Adrenal gland (tissue), 12 donors: ENCODE measurements around the gene GPRC5D. TPM values are rescaled to one million over a fixed set of nuclear protein-coding genes. Genes with fewer than 3 reads are reported as not detected.

ENCODE experiments used
- DNase-seq, 7 donors: peaks; one replicate each; pipeline ENCODE4 v3.0.0-alpha.2; 2019 to 2020
- H3K27ac ChIP-seq, 5 donors: fragments of 200-600 bp; sonication (generic) in 4 of 5; 1 replicate in 3 of 5; 2 replicates in 2 of 5; pipeline versions ENCODE4 v1.5.1 to v1.8.0; 2016 to 2020; ENCODE audit warnings: mild to moderate bottlenecking in 1 of 5
- H3K27me3 ChIP-seq: fragments of 200-600 bp; 2 replicates; pipeline ENCODE4 v1.8.0; 2021
- H3K36me3 ChIP-seq, 2 donors: fragments of 200-600 bp; replicated peaks in 1 of 2; 1 replicate in 1 of 2; 2 replicates in 1 of 2; pipeline versions ENCODE4 v1.5.1 to v1.8.0; 2018 to 2022
- H3K4me1 ChIP-seq, 2 donors: fragments of 200-600 bp; replicated peaks in 1 of 2; 1 replicate in 1 of 2; 2 replicates in 1 of 2; pipeline versions ENCODE4 v1.5.1 to v1.8.0; 2018 to 2021
- H3K4me3 ChIP-seq, 4 donors: fragments of 200-600 bp; sonication (generic) in 3 of 4; one replicate each; pipeline ENCODE4 v1.5.1; 2016 to 2018
- H3K9me3 ChIP-seq, 3 donors: fragments of 200-600 bp; sonication (generic) in 1 of 3; replicated peaks in 1 of 3; 1 replicate in 2 of 3; 2 replicates in 1 of 3; pipeline versions ENCODE4 v1.5.1 to v1.8.0; 2016 to 2021
- POLR2A ChIP-seq, 2 donors: fragments of 450-650 bp; IDR thresholded peaks; one replicate each; pipeline ENCODE4 v1.6.1; 2017; ENCODE audit warnings: antibody characterized with exemption in 2 of 2, mild to moderate bottlenecking in 2 of 2, moderate library complexity in 1 of 2
- WGBS, 4 donors: extraction: QIAGEN DNeasy Blood & Tissue Kit in 2 of 4; methylation state at CpG; one replicate each; pipeline versions ENCODE4 v1.1.5 to v1.1.7; 2013 to 2017; 5-methylcytosine and 5-hydroxymethylcytosine counted together
- intact Hi-C, 2 donors: fragments of 100-400 bp; cut with DNase I; formaldehyde crosslinking; loops; one replicate each; pipeline versions ENCODE4 v1.14.1 to v1.15.0; 2022 to 2023
- polyA plus RNA-seq, 3 donors: library from polyadenylated mRNA; stranded (reverse); fragments of 200-250 nt in 2 of 3; fragments of 350-450 nt in 1 of 3; fragmentation: Illumina TruSeq in 1 of 3; extraction: RNeasy Lipid Tissue Mini Kit (QIAGEN cat#74804) in 1 of 3; gene quantifications; one replicate each; pipeline ENCODE4 v1.2.3, GENCODE V29; 2013 to 2014
- total RNA-seq, 9 donors: library from RNA; depleted of rRNA in 4 of 9; stranded (reverse); fragments of >200 nt in 4 of 9; fragments of 120-200 nt in 1 of 9; fragmentation: NEBNext Ultra II Directional in 1 of 9; extraction: Animal tissue kit (Norgen Biotek cat#: 25700) in 1 of 9; gene quantifications; one replicate each; pipeline versions ENCODE4 v1.1.0 to v1.2.4, GENCODE V29; 2013 to 2023
- TF ChIP-seq, protein P1 (sequence below), 6 experiments: fragments of 450-650 bp in 4 of 6; fragments of 200-600 bp in 2 of 6; sonication (generic) in 1 of 6; IDR thresholded peaks; 1 replicate in 5 of 6; 2 replicates in 1 of 6; pipeline versions ENCODE4 v1.5.1 to v1.8.0; 2016 to 2021; ENCODE audit warnings: antibody characterized with exemption in 6 of 6, mild to moderate bottlenecking in 2 of 6, moderate library complexity in 1 of 6
- donor health status: healthy with polysubstance abuse.
- donor health status: Bipolar disorder and iron deficiency.
- donor health status: DM: yes; HTN: yes; CAD: no.
- donor health status: DM: no; HTN: no; CAD: no.
- donor health status: DM: no; HTN: no; CAD: no.
- donor health status: DM: yes; HTN: yes; CAD: no.

GPRC5D gene
- total and polyA plus RNA-seq, 12 donors = 0.17 to 0.40 TPM; not detected in 10

DNA sequence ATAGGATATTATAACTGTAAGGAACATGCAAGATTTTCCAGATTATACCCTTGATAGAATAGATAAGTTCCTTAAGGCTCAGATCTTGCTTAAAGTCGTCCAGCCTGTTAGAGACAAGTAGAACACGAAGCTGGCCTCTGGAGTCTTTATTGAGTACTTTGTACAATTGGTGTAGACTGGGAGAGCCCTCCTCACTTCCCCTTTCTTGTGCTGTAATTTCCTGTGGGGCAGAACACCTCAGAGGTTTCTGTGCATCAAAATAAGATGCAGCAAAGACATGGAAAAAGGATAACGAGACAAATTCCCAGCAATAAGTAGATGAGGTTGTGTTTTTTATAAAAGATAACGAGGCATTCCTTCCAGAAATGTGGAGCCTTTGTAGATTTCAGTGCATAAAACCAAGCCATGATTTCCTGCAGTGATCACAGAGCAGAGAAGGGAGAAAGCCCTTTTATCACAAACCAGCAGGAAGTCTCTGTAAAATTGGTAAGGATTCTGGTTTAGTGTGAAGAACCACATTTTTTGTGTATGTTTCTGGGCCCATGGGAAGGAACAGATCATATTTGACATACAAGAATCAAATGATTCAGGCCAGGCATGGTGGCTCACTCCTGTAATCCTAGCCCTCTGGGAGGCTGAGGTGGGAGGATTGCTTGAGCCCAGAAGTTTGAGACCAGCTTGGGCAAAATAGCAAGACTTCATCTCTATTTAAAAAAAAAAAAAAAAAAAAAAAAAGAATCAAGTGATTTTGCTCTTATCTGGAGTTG, 42.6 kb downstream of the GPRC5D start:
- no peaks in the 10 kb centered on the region for H3K36me3 ChIP-seq
- peak overlapping the region in 1 of 5 donors; percentile 50 for H3K27ac ChIP-seq
- WGBS, 4 donors = 61 to 71% (median 67%) methylated on average over 4 of the region's 4 CpGs
- no peak for DNase-seq
- H3K9me3 ChIP-seq = no peaks in the 10 kb centered on the region
- no peaks in the 10 kb centered on the region for H3K27me3 ChIP-seq
- no peak for TF ChIP-seq POLR2A (IDR thresholded peaks at IDR 0.05)
- TF ChIP-seq, protein P1, sequence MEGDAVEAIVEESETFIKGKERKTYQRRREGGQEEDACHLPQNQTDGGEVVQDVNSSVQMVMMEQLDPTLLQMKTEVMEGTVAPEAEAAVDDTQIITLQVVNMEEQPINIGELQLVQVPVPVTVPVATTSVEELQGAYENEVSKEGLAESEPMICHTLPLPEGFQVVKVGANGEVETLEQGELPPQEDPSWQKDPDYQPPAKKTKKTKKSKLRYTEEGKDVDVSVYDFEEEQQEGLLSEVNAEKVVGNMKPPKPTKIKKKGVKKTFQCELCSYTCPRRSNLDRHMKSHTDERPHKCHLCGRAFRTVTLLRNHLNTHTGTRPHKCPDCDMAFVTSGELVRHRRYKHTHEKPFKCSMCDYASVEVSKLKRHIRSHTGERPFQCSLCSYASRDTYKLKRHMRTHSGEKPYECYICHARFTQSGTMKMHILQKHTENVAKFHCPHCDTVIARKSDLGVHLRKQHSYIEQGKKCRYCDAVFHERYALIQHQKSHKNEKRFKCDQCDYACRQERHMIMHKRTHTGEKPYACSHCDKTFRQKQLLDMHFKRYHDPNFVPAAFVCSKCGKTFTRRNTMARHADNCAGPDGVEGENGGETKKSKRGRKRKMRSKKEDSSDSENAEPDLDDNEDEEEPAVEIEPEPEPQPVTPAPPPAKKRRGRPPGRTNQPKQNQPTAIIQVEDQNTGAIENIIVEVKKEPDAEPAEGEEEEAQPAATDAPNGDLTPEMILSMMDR (IDR thresholded peaks at IDR 0.05) = no peak
- no peak overlapping the region for H3K4me3 ChIP-seq
- peaks cover 7 to 14% of the 10 kb centered on the region in 2 donors for H3K4me1 ChIP-seq
- intact Hi-C loops = no loop called here

DNA sequence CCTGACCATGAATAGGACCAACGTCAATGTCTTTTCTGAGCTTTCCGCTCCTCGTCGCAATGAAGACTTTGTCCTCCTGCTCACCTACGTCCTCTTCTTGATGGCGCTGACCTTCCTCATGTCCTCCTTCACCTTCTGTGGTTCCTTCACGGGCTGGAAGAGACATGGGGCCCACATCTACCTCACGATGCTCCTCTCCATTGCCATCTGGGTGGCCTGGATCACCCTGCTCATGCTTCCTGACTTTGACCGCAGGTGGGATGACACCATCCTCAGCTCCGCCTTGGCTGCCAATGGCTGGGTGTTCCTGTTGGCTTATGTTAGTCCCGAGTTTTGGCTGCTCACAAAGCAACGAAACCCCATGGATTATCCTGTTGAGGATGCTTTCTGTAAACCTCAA, 43.3 kb downstream of the GPRC5D start:
- H3K9me3 ChIP-seq = no peaks in the 10 kb centered on the region
- H3K4me1 ChIP-seq = peaks cover 7 to 14% of the 10 kb centered on the region in 2 donors
- H3K36me3 ChIP-seq = no peaks in the 10 kb centered on the region
- H3K27ac ChIP-seq = no peak overlapping the region
- intact Hi-C loops = no loop called here
- no peaks in the 10 kb centered on the region for H3K27me3 ChIP-seq
- no peak for TF ChIP-seq POLR2A (IDR thresholded peaks at IDR 0.05)
- TF ChIP-seq, protein P1 (IDR thresholded peaks at IDR 0.05) = no peak
- 94 to 98% (median 96%) methylated on average over 12 of the region's 12 CpGs for WGBS, 4 donors
- no peak overlapping the region for H3K4me3 ChIP-seq
- DNase-seq = no peak

DNA sequence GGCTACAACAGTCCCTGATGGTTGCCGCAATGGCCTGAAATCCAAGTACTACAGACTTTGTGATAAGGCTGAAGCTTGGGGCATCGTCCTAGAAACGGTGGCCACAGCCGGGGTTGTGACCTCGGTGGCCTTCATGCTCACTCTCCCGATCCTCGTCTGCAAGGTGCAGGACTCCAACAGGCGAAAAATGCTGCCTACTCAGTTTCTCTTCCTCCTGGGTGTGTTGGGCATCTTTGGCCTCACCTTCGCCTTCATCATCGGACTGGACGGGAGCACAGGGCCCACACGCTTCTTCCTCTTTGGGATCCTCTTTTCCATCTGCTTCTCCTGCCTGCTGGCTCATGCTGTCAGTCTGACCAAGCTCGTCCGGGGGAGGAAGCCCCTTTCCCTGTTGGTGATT, 43.7 kb downstream of the GPRC5D start:
- WGBS, 4 donors = 85 to 93% (median 89%) methylated on average over 13 to 14 of the region's 14 CpGs
- Histone ChIP-seq H3K36me3 (no peaks in the 10 kb centered on the region), H3K27me3 (no peaks in the 10 kb centered on the region), H3K4me3 (no peak overlapping the region), H3K4me1 (peaks cover 7 to 19% of the 10 kb centered on the region in 2 donors), H3K9me3 (no peaks in the 10 kb centered on the region), H3K27ac (no peak overlapping the region)
- no peak for DNase-seq
- TF ChIP-seq POLR2A (IDR thresholded peaks at IDR 0.05) = no peak
- TF ChIP-seq, protein P1 (IDR thresholded peaks at IDR 0.05) = no peak
- intact Hi-C loops = no loop called here

DNA sequence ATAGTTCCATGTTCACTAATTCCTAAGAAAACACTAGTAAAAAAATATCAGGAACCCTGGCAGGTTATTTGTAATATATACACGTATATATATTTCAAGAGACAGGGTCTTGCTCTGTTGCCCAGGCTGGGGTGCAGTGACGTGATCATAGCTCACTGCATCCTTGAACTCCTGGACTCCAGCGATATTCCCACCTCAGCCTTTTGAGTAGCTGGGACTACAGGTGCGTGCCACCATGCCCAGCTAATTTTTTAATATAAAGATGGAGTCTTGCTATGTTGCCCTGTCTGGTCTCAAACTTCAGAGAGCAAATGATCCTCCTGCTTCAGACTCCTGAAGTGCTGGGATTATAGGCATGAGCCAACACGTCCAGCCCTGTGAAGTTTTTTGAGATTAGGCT, 44.4 kb downstream of the GPRC5D start:
- no peak for TF ChIP-seq POLR2A (IDR thresholded peaks at IDR 0.05)
- TF ChIP-seq, protein P1 (IDR thresholded peaks at IDR 0.05) = no peak
- DNase-seq = no peak
- Histone ChIP-seq H3K4me3 (no peak overlapping the region), H3K27ac (no peak overlapping the region), H3K27me3 (no peaks in the 10 kb centered on the region), H3K9me3 (no peaks in the 10 kb centered on the region), H3K4me1 (peaks cover 7 to 20% of the 10 kb centered on the region in 2 donors), H3K36me3 (no peaks in the 10 kb centered on the region)
- 76 to 97% (median 89%) methylated on average over 5 of the region's 5 CpGs for WGBS, 4 donors
- intact Hi-C loops = no loop called here
